Activated gamma-delta T cell (primary cell): ENCODE measurements around the gene B3GALT4.

ENCODE experiments used
- DNase-seq: peaks from one replicate; lab custom pipeline; 2025; lab: John Stamatoyannopoulos, UW

The B3GALT4 gene

GRCh38 chr6:33292996-33293682 lies 16.2 kb downstream of the B3GALT4 start:
- no peak for DNase-seq

- DNase-seq: no peak
Measured at GRCh38 chr6:33294086-33294823, 17.3 kb downstream of the B3GALT4 start.

DNA sequence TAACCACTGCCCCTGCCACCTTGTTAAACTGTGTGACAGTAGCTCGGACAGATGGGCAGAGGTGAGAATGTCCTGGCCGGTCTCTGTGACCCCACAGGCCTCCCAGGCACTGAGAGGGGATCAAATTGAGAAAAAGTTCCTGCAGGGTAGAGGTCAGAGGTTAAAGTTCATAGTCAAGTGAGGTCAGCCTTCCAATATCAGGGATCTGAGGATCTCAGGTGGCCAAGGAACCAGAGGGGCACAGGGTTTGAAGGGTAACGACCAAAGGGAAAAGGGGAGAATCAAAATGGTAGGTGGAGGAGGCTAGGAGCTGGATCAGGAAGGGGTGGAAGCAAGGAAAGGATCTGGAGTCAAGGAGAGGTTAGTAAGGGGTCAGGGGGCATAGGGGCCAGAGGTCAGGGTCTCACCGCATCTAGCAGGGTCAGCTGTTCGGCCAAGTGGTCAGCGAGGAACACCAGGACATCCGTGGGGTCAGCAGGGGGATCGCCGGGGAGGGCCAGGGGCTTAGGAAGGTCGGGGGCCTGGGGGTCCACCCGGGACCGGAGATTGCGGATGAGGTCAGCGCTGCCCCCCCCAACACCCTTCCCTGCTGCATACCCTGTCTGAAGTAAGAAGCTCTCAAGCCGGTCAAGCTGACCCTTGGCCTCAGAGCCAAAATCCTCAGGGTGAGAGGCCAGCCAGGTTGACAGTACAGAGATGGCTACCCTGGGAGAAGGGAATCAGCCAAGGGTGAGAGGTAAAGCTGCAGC lies 18.9 kb downstream of the B3GALT4 start:
- no peak for DNase-seq

- DNase-seq: no peak
Measured at GRCh38 chr6:33296797-33297405, 20.0 kb downstream of the B3GALT4 start.

- DNase-seq: no peak
Measured at GRCh38 chr6:33297406-33297955, 20.6 kb downstream of the B3GALT4 start.

DNA sequence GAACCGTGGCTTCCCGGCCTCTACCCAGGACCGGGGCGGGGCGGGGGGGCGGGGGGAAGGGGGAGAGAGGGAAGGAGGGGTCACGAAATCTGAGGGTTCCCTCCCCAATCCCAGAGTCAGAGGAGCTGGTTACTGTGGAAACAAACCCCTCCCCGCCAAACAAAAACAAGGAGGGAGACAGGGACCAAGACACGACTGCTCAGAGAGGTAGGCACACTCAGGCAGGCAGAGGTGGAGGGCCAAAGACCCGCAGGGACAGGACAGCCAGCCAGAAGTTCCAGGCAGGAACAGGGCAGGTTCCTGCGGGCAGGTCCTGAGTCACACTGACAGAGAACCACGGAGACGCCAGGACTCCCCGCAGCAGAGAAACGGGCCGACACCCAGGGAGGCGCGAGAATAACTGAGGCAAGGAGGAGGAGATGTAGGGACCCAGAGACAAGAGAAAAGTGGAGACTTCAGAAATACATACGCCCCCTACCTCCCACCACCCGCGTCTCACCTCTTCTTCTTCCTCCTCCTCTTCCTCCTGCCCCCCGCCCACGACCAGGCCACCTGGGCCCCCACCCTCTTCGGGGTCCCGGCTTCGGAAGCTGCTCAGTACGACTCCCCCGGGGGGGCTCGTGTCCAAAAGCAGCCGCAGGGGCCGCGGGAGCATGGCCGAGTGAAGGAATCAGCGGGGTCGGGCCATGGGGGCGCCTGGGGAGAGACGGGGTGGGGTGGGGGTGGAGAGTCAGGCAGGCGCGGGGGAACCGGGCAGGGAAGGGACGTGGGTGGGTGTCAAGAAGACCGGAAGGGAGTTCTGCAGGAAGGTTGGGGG lies 21.2 kb downstream of the B3GALT4 start:
- DNase-seq: no peak

DNA sequence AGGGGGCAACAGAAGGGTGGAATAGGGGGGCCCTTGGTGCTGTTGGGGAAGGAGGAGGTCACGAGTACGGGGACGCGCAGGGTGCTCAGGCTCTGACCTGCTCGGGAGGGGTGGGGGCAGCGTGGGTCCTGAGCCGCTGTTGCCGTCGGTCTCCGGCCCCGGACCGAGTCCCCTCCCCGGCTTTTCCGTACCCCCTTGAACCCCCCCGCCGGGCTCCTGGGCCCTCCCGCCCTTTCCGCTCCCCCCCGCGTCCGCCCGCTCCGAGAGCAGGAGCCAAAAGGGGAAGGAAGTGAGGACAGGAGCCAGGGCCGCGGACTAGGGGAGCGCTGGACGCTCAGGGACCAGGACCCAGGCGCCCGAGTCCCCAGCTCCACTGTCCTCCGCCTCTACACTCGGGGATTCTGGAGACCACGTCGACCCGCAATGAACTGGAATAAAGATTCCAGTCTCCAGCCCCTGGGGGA lies 21.9 kb downstream of the B3GALT4 start, which contains the start of gene RGL2:
TSS of gene RGL2 (minus strand) at position 170 of the 464 bp plus-strand sequence. CDS start 332 bp downstream, outside the sequence.
- DNase-seq: peak; percentile 53

DNA sequence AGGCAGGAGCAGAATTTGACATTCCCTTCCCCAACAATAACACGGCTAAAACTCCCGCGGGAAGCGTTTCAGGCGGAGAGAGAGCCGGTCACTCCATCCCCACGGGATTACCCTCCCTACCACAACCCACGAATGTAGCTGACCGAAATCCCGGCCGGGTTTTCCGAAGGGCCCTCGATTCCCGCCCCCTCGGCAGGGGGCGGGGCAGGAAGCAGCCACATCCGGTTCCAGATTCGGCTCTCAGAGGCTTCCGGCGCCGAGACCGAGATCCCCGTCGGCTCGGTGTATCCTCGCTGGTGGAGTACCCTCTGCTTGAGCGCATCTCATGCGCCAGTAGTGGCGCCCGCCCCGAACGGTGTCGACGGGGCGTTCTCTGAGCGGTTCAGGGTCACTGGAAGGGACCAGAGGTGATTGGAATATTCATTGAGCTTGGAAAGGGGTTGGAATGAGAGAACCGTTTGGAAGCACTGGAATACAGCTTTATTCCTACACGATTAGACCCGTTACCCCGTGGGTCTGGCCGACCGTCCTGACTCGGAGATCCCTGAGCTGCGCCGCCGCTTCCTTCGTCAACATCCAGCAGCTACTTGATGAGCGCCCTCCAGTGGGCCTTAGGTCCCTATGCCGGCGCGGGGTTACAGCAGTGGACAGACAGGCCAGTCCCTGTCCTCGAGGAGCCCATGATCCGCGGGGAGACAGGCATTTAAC lies 22.5 kb downstream of the B3GALT4 start:
- peak; percentile 88 for DNase-seq

DNA sequence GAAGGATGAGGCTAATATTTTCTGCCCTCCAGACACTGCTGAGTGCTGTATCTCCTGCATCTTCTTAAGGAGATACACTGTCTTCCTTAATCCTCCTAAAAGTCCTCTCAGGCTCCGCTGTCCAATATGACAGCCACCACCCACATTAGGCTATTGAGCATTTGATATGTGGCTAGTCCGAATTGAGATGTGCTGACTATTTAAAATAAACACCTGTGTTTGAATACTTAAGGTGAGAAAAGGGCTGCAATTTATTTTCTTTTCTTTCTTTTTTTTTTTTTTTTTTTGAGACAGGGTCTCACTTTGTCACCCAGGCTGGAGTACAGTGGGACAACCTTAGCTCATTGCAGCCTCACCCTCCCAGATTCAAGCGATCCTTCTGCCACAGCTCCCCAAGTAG lies 25.0 kb downstream of the B3GALT4 start:
- no peak for DNase-seq

GRCh38 chr6:33304216-33304615 lies 27.3 kb downstream of the B3GALT4 start:
- no peak for DNase-seq

DNA sequence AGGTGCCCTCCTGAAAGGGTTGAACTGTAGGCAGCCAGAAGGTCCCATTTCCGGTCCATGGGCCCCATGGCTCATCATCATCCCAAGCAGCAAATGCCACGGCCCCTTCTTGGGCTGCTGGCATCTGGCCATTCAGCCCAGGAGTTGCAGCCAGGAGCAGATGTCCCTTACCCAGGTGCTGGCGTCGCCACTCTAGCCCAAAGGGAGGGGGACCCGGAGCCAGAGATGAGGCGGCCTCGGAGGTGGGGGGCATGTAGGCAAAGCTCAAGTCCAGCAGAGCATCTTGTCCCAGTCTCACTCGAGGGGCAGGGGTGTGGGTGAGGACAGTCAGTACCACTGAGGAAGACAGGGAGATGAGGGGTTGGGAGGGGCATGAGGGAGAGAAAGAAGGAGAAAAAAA lies 28.1 kb downstream of the B3GALT4 start:
- DNase-seq: no peak

GRCh38 chr6:33306356-33306755 lies 29.4 kb downstream of the B3GALT4 start:
- no peak for DNase-seq

GRCh38 chr6:33312361-33313104 lies 35.6 kb downstream of the B3GALT4 start:
- DNase-seq: peak; percentile 23

DNA sequence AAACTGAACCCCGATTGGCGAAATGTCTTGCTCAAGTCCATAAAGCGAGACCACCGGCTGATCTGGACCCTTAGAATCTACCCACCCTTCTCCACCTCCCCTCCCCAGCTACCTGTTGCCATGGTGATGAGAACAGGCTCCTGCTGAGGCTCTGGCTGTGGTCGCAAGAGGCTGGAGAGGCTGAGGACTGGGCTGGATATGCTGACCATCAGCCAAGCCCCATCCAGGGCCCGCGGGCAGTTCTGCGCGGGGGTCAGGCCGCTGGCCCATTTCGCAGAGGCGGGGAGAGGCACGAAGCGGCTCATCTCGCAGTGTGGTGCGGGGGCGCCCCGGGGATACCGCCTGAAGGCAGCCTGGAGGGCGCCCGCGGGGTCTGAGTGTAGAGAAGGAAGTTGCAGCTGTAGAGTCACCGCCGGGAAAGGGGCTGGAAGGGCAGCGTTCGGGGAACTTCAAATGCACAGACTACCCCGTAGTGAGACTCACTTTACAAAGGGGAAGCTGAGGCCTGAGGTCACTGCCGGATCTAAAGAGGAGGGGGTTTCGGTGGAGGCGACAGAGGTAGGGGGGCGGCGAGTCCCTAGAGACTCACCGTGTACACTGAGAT lies 36.3 kb downstream of the B3GALT4 start:
- DNase-seq: no peak

GRCh38 chr6:33313709-33314514 lies 37.0 kb downstream of the B3GALT4 start, which contains the start of gene TAPBP:
TSS of gene TAPBP (minus strand) at chr6:33314078. CDS start at chr6:33314041, 37 bp downstream.
- DNase-seq: peak; percentile 51

- no peak for DNase-seq
Measured at GRCh38 chr6:33314515-33314942, 37.6 kb downstream of the B3GALT4 start.

DNA sequence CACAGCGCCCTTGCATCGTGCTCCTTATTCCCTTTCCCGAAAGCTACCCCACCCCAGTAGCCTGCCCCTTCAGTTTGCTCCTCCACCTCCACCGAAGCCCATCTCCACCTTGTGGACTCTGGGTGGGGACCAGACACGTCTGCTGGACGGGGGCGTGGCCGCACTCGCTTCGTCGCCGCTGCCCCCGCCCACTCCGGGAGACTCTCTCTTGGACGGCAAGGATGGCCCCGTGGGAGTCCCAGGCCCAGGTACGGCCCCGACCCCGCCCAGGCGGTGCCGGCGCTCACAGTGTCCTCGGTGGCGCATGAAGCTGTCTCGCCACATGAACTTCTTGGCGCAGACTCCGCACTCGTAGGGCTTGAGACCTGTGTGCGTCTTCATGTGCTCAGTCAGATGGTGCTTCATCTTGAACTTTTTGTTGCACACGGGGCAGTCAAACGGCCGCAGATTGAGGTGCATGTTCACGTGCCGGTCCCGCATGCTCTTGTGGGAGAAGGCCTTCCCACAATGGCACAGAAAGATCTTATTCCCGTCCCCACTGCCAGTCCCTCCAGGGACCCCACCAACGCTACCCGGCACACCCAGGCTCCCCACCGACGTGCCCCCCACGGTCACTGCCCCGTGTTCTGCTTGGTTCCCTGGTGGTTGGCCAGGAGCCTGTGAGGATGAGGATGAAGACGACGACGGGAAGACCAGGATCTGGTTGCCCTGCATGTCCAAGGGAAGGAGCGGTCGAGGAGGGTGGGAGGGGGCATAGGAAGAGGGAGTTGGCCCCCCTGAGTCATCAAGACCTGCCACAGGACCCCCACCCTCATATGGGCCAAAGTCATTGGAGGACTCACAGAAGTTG lies 38.2 kb downstream of the B3GALT4 start:
- no peak for DNase-seq
